ENCODE data around the gene PRRT1B.

DNA sequence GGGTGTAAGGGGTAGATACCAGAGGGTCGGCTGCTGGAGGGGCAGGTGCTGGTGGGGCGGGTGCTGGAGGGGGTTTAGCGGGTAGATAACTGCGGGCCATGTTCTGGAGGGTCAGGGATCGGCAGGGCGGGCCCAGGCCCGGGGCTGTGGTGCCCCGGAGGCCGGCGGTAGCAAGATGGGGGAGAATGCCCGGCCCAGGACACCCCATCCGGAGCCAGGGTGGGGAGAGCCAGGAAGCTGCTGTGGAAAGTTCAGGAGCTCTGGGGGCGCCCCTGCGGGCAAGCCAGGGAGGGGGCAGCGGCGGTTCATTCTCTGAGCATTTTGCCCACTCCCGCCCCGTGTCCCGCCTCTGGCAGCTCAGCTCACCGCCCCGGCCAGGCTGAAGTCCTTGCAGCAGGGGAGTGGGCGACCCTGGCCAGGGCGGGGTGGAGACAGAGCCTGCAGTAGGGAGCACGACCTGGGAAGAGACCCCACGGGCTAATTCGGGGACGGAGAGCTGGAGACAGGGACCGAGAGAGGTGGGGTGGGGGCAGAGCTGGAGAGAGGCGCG, 538 bp downstream of the PRRT1B start:
- TF ChIP-seq EZH2 (IDR thresholded peaks at IDR 0.05) (no peak), POLR2AphosphoS5 (IDR thresholded peaks at IDR 0.05; ENCODE audit: borderline replicate concordance, low read depth, low read length) (no peak)
